ENCODE data around the gene HPS4. TPM values are rescaled to one million over a fixed set of nuclear protein-coding genes. Genes with fewer than 3 reads are reported as not detected.
A peak's percentile ranks its signal among the peaks of the same experiment; 100 is the strongest.
"Not testable (repeated sequence)": the region's sequence is repeated elsewhere in the genome, so short reads cannot be mapped to it uniquely, and the experiment has no call there.

HPS4 gene
- total RNA-seq, 1 donor from 2014 or later, result 28.9 TPM

DNA sequence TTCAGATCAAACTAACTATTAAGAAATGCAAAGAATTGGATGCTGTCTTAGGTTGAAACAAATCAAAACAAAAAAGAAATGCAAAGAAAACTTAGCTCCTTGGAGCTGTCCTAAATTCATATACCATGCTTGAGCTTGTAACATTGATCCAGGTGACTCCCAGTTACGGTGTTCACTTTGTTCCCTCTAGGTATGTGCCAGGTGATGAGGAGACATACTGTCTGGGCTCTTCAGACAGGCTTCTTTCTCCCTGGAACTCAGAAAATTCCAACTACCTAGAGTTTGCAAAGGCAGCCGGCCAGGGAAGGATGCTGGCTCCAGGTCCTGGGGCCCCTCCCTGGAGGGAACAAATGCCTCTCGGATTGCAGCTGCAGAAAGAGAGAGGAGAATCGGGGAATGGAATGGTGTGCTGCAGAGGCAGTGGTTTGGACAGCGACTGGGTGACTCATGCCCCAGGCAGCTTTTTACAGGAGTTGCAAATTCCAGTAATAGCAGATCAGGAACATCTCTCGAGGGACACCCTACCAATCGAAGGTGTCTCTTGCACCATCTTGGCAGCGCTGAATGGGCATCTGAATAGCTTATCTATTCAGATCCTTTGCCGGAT, 66.8 kb downstream of the HPS4 start:
- peak; percentile 67 for DNase-seq (ENCODE audit: low read depth)

DNA sequence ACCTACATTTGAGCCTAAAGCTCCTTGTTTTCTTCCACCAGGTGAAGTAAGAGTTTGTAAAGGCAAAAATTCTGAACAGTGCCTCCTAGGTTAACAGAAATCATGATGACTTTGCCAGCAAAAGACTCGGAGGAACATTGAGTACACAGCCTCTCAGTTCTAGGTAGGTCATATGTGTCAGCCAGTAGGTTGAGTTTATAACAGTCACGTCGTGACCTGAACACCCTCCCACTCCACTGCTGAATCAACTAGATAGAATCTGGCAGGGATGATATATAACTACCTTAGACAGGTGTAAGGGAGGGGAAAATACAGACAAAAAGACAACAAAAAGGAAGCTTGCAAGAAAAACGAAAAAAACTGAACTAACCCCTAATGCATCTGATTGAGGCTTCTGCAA, 67.3 kb downstream of the HPS4 start:
- DNase-seq (ENCODE audit: low read depth), result no peak

DNA sequence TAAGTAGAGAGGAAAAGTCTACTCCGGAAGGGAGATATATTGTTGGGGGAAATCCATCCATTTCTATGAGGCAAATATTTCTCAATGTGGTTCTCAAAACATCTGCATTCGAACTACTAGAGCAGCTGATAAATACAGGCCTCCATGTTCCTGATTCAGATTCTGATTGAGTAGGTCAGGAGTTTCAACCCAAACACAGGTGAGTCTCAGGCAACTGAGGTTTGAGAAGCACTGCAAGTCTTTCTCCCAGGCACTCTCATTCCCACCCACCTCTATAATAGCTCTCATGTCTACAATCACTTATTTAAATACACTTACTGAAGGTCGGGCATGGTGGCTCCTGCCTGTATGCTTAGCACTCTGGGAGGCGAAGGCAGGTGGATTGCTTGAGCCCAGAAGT, 69.2 kb downstream of the HPS4 start:
- DNase-seq (ENCODE audit: low read depth), result no peak

DNA sequence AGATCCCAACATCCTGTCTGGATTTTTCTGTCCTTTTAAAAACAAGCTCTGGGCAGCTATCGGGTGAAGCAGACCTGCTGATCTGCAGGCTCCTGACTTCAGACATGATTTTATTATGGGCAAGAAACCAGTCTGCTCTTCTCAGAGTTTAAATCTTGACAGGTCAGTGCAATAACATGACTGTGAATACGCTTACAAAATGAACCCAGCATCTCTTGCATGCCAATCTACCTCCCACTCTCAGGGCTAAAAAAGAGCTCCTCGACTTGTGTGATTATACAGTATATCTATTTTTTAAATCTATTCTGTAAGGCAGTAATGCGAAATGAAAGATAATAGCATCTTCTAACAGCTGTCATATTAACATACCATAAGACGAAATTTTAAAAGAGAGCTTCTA, 73.2 kb downstream of the HPS4 start:
- DNase-seq (ENCODE audit: low read depth), result no peak

DNA sequence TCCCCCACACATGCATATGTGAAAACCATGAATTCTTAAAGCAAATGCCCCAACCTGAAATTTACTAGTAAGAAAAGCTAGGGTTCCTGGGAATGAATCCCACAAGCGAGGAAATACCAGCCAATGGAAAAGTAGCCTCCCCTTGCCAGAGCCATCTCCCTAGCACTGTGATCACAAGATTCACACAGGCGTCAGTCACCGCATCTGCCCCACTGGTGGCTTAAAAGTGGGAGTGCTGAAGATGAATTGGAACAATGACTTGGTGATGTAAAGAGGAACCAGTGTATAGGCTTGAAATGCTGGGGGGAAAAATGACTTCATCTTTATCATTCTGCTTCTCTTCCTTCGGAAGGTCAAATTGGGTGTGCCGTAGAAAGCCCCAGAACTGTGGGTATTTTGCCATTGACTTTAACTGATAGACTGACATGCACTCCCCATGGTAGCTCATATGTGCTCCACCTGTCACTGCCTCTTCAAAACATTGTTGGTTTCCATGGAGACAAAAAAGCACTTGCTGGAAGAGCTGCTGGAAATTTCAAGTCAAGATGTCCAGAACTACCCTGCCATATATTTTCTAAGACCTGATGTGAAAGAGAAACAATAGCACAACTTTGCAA, 73.8 kb downstream of the HPS4 start:
- DNase-seq (ENCODE audit: low read depth), result peak; percentile 53

DNA sequence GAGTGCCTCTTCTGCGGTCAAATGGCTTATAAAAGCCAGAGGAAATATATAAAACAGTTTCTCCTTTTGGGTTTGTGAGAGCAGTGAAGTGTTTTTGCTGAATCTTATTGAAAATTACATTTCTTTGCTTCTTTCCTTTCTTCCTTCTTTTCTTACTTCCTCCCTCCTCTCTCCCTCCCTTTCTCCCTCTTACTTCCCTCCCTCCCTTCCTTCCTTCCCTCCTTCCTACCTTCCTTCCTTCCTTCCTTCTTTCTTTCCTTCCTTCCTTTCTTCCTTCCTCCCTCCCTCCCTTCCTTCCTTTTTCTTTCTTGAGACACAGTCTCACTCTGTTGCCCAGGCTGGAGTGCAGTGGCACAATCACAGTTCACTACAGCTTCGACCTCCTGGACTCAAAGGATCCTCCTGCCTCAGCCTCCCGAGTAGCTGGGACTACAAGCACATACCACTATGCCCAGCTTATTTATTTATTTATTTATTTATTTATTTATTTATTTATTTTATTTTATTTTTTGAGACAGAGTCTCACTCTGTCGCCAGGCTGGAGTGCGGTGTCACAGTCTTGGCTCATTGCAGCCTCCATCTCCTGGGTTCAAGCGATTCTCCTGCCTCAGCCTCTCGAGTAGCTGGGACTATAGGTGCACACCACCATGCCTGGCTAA, 74.9 kb downstream of the HPS4 start:
- not testable (repeated sequence) for DNase-seq (ENCODE audit: low read depth)

DNA sequence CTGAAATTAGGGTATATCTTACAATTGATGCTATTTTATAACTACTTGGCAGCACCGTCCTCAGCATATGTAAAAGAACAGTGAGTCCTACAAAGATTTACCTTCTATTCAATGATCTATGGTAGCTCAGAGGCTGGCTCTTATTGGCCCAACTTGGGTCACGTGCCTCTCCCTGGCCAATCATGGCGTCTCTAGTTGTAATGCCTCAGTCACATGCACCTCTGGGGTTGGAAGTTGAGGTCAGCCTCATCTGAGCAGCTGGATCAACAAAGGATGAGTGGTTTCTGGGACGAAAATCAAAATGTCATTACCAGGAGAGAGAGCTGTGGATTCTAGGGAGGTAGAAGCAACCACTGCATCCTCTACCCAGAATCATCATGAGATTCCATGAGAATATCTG, 77.5 kb downstream of the HPS4 start:
- DNase-seq (ENCODE audit: low read depth), result peak; percentile 79

DNA sequence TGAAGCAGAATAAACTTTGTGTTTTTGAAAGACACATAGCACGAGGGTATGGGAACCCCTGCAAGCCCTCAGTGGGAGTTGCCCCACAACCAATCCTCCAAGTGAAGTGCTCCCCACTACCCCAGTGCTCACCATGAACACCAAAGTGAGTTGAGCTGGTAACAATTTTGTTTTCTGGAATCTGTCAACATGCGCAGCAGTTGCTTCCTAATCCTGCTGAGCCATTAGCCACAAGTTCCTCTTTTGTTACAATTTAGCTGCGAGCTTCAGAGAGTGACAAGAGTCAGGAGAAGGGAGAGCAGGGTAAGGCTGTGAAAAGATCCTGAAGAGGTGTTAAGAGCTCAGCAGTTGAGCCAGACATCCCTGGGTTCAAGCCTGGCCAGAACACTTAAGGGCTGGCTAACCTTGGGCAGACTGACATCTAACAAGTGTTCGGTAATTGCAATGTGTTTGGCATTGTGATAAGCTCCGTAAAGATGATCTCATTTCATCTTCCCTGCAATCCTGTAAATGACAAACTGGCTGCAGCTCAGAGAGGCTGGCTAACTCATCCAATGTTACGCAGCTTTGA, 78.6 kb downstream of the HPS4 start:
- peak; percentile 32 for DNase-seq (ENCODE audit: low read depth)

DNA sequence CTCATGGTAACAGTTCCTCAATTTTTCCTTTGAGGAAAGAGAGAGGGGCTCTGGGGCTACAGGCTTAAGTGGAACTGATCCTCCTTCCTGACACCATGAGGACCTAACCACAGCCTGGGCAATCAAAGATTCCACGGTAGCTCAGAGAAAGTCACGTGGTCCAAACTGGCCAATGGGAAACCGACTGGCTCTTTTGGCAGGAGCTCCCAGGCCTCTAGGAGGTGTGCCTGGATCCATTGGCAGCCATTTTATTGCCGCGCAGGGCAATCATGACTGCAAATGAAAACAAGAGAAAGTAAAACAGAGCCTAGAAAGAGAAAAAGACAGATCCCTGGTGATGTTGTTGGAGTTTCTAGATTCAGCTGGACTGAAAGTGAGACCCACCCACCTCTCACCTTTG, 81.9 kb downstream of the HPS4 start:
- no peak for DNase-seq (ENCODE audit: low read depth)

Other genes with a start within 250 kb of the HPS4 start
- gene ASPHD2, start 54.5 kb downstream of the HPS4 start, total RNA-seq, result 0.21 and 0.83 TPM in 2 replicates
- 7.3 and 23.8 TPM in 2 replicates for gene SRRD, start 94 bp upstream of the HPS4 start, total RNA-seq
- gene TFIP11, start 28.7 kb upstream of the HPS4 start, total RNA-seq, result 26.9 and 30.8 TPM in 2 replicates
- gene TPST2, start 106.3 kb upstream of the HPS4 start, total RNA-seq, result 36.6 and 39.2 TPM in 2 replicates
- not detected in 2 replicates for gene CRYBB1, start 134.2 kb upstream of the HPS4 start, total RNA-seq
- gene CRYBA4, start 138.2 kb upstream of the HPS4 start, total RNA-seq, result not detected in 2 replicates
- 0.70 and 2.5 TPM in 2 replicates for gene MIAT, start 173.8 kb upstream of the HPS4 start, total RNA-seq

Measured in myocyte (in vitro differentiated cells).